B cell (primary cell): ENCODE results near the gene C11orf21. TPM values are rescaled to one million over a fixed set of nuclear protein-coding genes. Genes with fewer than 3 reads are reported as not detected.

Experiments
- ATAC-seq: fragments of 200-7000 bp; cut with Tn5 transposase; one replicate; pipeline ENCODE4 v1.10.0; 2021; ENCODE audit warnings: low read depth, mild to moderate bottlenecking, moderate number of reproducible peaks, moderate library complexity
- CTCF ChIA-PET: fragments of 350-600 bp; sonication (Branson Sonifier 250); formaldehyde crosslinking; loops from one replicate; lab custom pipeline; 2021; ENCODE audit warnings: antibody characterized with exemption, inconsistent platforms; lab: Charles Lee
- POLR2A ChIA-PET: fragments of 350-600 bp; sonication (Branson Sonifier 250); formaldehyde crosslinking; loops from one replicate; lab custom pipeline; 2021; ENCODE audit warnings: antibody characterized with exemption; lab: Charles Lee
- DNase-seq: peaks from one replicate; pipeline ENCODE4 v3.0.0; 2013
- H2AFZ ChIP-seq: 2 replicates; pipeline ENCODE4 v1.6.1; 2012; ENCODE audit warnings: mild to moderate bottlenecking, low read depth, low read length; ENCODE audit not compliant: insufficient read depth, poor library complexity, severe bottlenecking
- H3K27ac ChIP-seq, 2 donors: 1 replicate in 1 of 2; 2 replicates in 1 of 2; pipeline ENCODE4 v1.5.1; 2012 to 2013; ENCODE audit warnings: low read length in 2 of 2, mild to moderate bottlenecking in 2 of 2, moderate library complexity in 1 of 2
- H3K27me3 ChIP-seq, 4 experiments: fragments of 200-600 bp in 1 of 4; sonication (generic) in 1 of 4; replicated peaks in 1 of 4; 1 replicate in 2 of 4; 2 replicates in 2 of 4; pipeline versions ENCODE4 v1.6.1 to v1.7.0; 2013 to 2016; ENCODE audit warnings: low read length in 3 of 4, mild to moderate bottlenecking in 2 of 4, mixed read lengths in 1 of 4, moderate library complexity in 1 of 4; ENCODE audit not compliant: insufficient read depth in 4 of 4, control insufficient read depth in 3 of 4; ENCODE audit errors: control extremely low read depth in 1 of 4
- H3K36me3 ChIP-seq, 2 experiments: replicated peaks in 1 of 2; 1 replicate in 1 of 2; 2 replicates in 1 of 2; pipeline versions ENCODE4 v1.6.1 to v1.7.1; 2013; ENCODE audit warnings: low read length in 1 of 2; ENCODE audit not compliant: insufficient read depth in 2 of 2, control insufficient read depth in 1 of 2; ENCODE audit errors: control extremely low read depth in 1 of 2, extremely low read depth in 1 of 2
- H3K4me1 ChIP-seq, 2 donors: fragments of 200-600 bp in 1 of 2; sonication (generic) in 1 of 2; 1 replicate in 1 of 2; 2 replicates in 1 of 2; pipeline versions ENCODE4 v1.5.1 to v1.6.1; 2013 to 2017; ENCODE audit warnings: low read length in 2 of 2; ENCODE audit not compliant: control insufficient read depth in 2 of 2, insufficient read depth in 2 of 2
- H3K4me2 ChIP-seq: replicated peaks from 2 replicates; pipeline ENCODE3; 2012; ENCODE audit warnings: mild to moderate bottlenecking, low read depth, low read length; ENCODE audit not compliant: poor library complexity, severe bottlenecking
- H3K4me3 ChIP-seq, 5 experiments: fragments of 200-600 bp in 1 of 5; sonication (generic) in 1 of 5; 1 replicate in 3 of 5; 2 replicates in 2 of 5; pipeline versions ENCODE4 v1.5.1 to v1.7.0; 2011 to 2016; ENCODE audit warnings: low read length in 4 of 5, mild to moderate bottlenecking in 4 of 5, low read depth in 2 of 5, control low read depth in 1 of 5, moderate library complexity in 1 of 5; ENCODE audit not compliant: insufficient read depth in 1 of 5; ENCODE audit errors: control extremely low read depth in 1 of 5, extremely low read depth in 1 of 5
- H3K79me2 ChIP-seq: fragments of 200-600 bp; sonication (generic); one replicate; pipeline ENCODE4 v1.6.0; 2016; ENCODE audit warnings: low read length; ENCODE audit not compliant: control insufficient read depth, insufficient read depth
- H3K9ac ChIP-seq: fragments of 200-600 bp; sonication (generic); 2 replicates; pipeline ENCODE4 v1.6.1; 2017; ENCODE audit warnings: mild to moderate bottlenecking, low read length, moderate library complexity
- H3K9me3 ChIP-seq, 3 donors: one replicate each; pipeline versions ENCODE4 v1.6.1 to v1.7.1; 2013; ENCODE audit warnings: low read length in 2 of 3; ENCODE audit not compliant: control insufficient read depth in 2 of 3, insufficient read depth in 1 of 3; ENCODE audit errors: control extremely low read depth in 1 of 3
- H4K20me1 ChIP-seq: 2 replicates; pipeline ENCODE4 v1.6.0; 2012; ENCODE audit warnings: mild to moderate bottlenecking, low read length; ENCODE audit not compliant: insufficient read depth, control insufficient read depth, poor library complexity, severe bottlenecking
- H3K27ac Mint-ChIP-seq: one replicate; pipeline ENCODE4 v1.8.0; 2021; ENCODE audit warnings: mixed read lengths
- H3K27me3 Mint-ChIP-seq: one replicate; pipeline ENCODE4 v1.8.0; 2021; ENCODE audit warnings: mixed read lengths
- H3K4me1 Mint-ChIP-seq: one replicate; pipeline ENCODE4 v1.8.0; 2021; ENCODE audit warnings: mixed read lengths
- H3K4me3 Mint-ChIP-seq: one replicate; pipeline ENCODE4 v1.8.0; 2021; ENCODE audit warnings: mixed read lengths
- H3K9me3 Mint-ChIP-seq: one replicate; pipeline ENCODE4 v1.8.0; 2022; ENCODE audit warnings: mixed read lengths; ENCODE audit not compliant: insufficient read depth
- EZH2 ChIP-seq: IDR thresholded peaks from 2 replicates; pipeline ENCODE4 v1.6.1; 2012; ENCODE audit warnings: borderline replicate concordance, low read depth, mild to moderate bottlenecking, moderate library complexity, low read length; ENCODE audit not compliant: insufficient read depth, poor library complexity, severe bottlenecking
- WGBS: methylation state at CpG from one replicate; pipeline ENCODE4 v1.1.5; 2013; ENCODE audit warnings: missing lambda C conversion rate; ENCODE audit not compliant: insufficient coverage; 5-methylcytosine and 5-hydroxymethylcytosine counted together
- intact Hi-C: fragments of 100-400 bp; cut with micrococcal nuclease; formaldehyde crosslinking; loops from one replicate; pipeline ENCODE4 v1.10.0; 2022
- polyA plus RNA-seq: library from polyadenylated mRNA; depleted of rRNA; stranded (reverse); fragments of >200 nt; gene quantifications from 2 replicates; pipeline ENCODE4 v1.2.3, GENCODE V29; 2012
- total RNA-seq, 2 donors: library from RNA; stranded (reverse); fragments of 120-200 nt in 1 of 2; gene quantifications; 1 replicate in 1 of 2; 2 replicates in 1 of 2; pipeline versions ENCODE4 v1.2.3 to v1.2.4, GENCODE V29; 2013 to 2022
- TF ChIP-seq, protein P1 (sequence below): fragments of 200-600 bp; IDR thresholded peaks from one replicate; pipeline ENCODE4 v1.8.0; 2022; ENCODE audit warnings: antibody characterized with exemption, mild to moderate bottlenecking

Gene C11orf21
- total and polyA plus RNA-seq, 2 donors (not counting 1 experiment from before 2014, with no cell fraction given) = 22.8 to 38.9 TPM

DNA sequence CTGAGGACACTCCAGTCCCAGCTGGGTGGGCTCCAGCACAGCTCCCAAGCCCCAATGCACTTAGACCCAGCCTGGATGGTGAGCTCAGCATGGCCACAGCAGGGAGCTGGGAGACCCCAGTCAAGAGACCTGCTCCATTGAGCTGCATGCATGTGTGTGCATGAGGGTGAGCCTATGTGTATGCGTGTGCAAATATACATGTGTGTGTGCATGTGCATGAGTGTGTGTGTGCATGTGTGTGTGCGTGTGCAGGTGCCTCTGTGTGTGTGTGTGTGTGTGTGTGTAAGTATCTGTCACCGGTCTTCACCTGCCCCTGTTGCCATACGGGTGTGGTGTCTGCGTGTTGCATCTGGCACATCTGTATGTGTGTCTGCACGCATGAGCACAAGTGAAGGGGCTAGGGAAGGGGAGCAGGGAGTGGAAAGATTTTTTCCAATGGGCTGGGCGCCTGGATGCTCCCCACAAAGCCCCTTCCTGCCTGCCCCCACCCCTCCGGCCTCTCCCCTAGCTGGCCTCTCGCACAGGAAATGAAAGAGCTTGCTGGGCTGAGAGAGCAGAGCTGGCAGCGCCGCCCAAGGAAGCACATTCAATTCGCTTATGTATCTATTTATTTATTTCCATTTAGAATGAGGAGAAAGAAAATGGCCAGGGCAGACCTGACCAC is 4.2 kb upstream of the C11orf21 start:
- 20% methylated on average over 6 of the region's 12 CpGs for WGBS
- H3K4me1 ChIP-seq = peaks cover 54 to 56% of the 10 kb centered on the region in 2 donors
- peaks cover 33% of the 10 kb centered on the region for H3K79me2 ChIP-seq
- DNase-seq = no peak
- intact Hi-C loops = loop anchor here (1.0 to 2.0 kb wide), 3 partner anchors 71 to 109 kb away; partner anchors contain the start of genes CD81 and TSSC4
- peak overlapping the region; percentile 6 for H2AFZ ChIP-seq
- peak overlapping the region; percentile 59 for H3K4me3 Mint-ChIP-seq
- H3K27ac Mint-ChIP-seq = peak overlapping the region; percentile 71
- ChIA-PET CTCF (interaction anchor here (0.6 to 15.0 kb wide), 31 partner anchors 8 to 1007 kb away, joined by 3 to 583 read pairs (median 6); partner anchors contain the start of genes ASCL2, CD81 and TSSC4), POLR2A (interaction anchor here (0.7 to 3.1 kb wide), 5 partner anchors 45 to 114 kb away, joined by 5 to 22 read pairs (median 9); partner anchors contain the start of genes CD81 and TSSC4)
- no peaks in the 10 kb centered on the region for H3K27me3 Mint-ChIP-seq
- no peak overlapping the region for H3K9ac ChIP-seq
- H3K9me3 ChIP-seq = no peaks in the 10 kb centered on the region
- H3K27me3 ChIP-seq = no peaks in the 10 kb centered on the region
- no peaks in the 10 kb centered on the region for H3K9me3 Mint-ChIP-seq
- H3K27ac ChIP-seq = peak overlapping the region in 1 of 2 donors; percentile 38
- peaks cover 46% of the 10 kb centered on the region for H3K4me1 Mint-ChIP-seq
- no peak for ATAC-seq
- H4K20me1 ChIP-seq = no peaks in the 10 kb centered on the region
- no peak overlapping the region for H3K4me3 ChIP-seq
- no peak for TF ChIP-seq EZH2
- TF ChIP-seq, protein P1, sequence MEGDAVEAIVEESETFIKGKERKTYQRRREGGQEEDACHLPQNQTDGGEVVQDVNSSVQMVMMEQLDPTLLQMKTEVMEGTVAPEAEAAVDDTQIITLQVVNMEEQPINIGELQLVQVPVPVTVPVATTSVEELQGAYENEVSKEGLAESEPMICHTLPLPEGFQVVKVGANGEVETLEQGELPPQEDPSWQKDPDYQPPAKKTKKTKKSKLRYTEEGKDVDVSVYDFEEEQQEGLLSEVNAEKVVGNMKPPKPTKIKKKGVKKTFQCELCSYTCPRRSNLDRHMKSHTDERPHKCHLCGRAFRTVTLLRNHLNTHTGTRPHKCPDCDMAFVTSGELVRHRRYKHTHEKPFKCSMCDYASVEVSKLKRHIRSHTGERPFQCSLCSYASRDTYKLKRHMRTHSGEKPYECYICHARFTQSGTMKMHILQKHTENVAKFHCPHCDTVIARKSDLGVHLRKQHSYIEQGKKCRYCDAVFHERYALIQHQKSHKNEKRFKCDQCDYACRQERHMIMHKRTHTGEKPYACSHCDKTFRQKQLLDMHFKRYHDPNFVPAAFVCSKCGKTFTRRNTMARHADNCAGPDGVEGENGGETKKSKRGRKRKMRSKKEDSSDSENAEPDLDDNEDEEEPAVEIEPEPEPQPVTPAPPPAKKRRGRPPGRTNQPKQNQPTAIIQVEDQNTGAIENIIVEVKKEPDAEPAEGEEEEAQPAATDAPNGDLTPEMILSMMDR = no peak
- H3K36me3 ChIP-seq = no peaks in the 10 kb centered on the region
- peak overlapping the region; percentile 79 for H3K4me2 ChIP-seq
